K562 (cell line): Measurements from ENCODE around the gene RAB31. TPM values are rescaled to one million over a fixed set of nuclear protein-coding genes. Genes with fewer than 3 reads are reported as not detected.

Experiments
- C11orf30 ChIP-seq: fragments of 450-650 bp; IDR thresholded peaks from 2 replicates; pipeline ENCODE4 v1.6.1; 2016; ENCODE audit warnings: low read depth, mild to moderate bottlenecking
- CHCHD3 ChIP-seq: fragments of 250-450 bp; sonication (Bioruptor Pico); IDR thresholded peaks from 2 replicates; pipeline ENCODE4 v2.1.2; 2022; ENCODE audit warnings: mild to moderate bottlenecking
- CLOCK ChIP-seq: fragments of 250-450 bp; sonication (Bioruptor Pico); IDR thresholded peaks from 2 replicates; pipeline ENCODE4 v1.4.0; 2020; ENCODE audit warnings: mild to moderate bottlenecking, moderate library complexity, borderline replicate concordance
- CREB3 ChIP-seq: fragments of 450-650 bp; conservative IDR thresholded peaks from 2 replicates; pipeline ENCODE4 v1.6.1; 2016; ENCODE audit warnings: missing genetic modification characterization, low read depth, mild to moderate bottlenecking, missing compliant biosample characterization, moderate library complexity
- DDX20 ChIP-seq: fragments of 450-650 bp; IDR thresholded peaks from 2 replicates; pipeline ENCODE4 v1.6.1; 2016; ENCODE audit warnings: missing genetic modification characterization, low read depth, mild to moderate bottlenecking, missing compliant biosample characterization, moderate library complexity
- ERF ChIP-seq: fragments of 450-650 bp; formaldehyde crosslinking; IDR thresholded peaks from 2 replicates; pipeline ENCODE4 v1.4.0; 2020; ENCODE audit warnings: mild to moderate bottlenecking, mixed read lengths
- GMEB1 ChIP-seq: fragments of 250-450 bp; sonication (Bioruptor Pico); IDR thresholded peaks from 2 replicates; pipeline ENCODE4 v1.4.0; 2020; ENCODE audit warnings: mild to moderate bottlenecking
- GTF2E2 ChIP-seq: fragments of 200-800 bp; sonication (Bioruptor generic); IDR thresholded peaks from 2 replicates; pipeline ENCODE4 v1.6.1; 2016; ENCODE audit warnings: missing genetic modification characterization, missing compliant biosample characterization
- HIVEP1 ChIP-seq: fragments of 250-450 bp; sonication (Bioruptor Pico); IDR thresholded peaks from 2 replicates; pipeline ENCODE4 v1.4.0; 2020; ENCODE audit warnings: mild to moderate bottlenecking
- ILK ChIP-seq: fragments of 450-650 bp; IDR thresholded peaks from 2 replicates; pipeline ENCODE4 v1.6.1; 2016; ENCODE audit warnings: missing genetic modification characterization, low read depth, mild to moderate bottlenecking, missing compliant biosample characterization, moderate library complexity, borderline replicate concordance
- SREBF2 ChIP-seq: sonication (generic); formaldehyde crosslinking; IDR thresholded peaks from 2 replicates; pipeline ENCODE4 v1.4.0; 2020; ENCODE audit warnings: mild to moderate bottlenecking, missing genetic modification reagents
- ZBTB43 ChIP-seq: sonication (generic); formaldehyde crosslinking; IDR thresholded peaks from 2 replicates; pipeline ENCODE4 v1.8.0; 2023; ENCODE audit warnings: mild to moderate bottlenecking, missing genetic modification reagents
- ZNF134 ChIP-seq: fragments of 250-450 bp; sonication (Bioruptor Pico); conservative IDR thresholded peaks from 2 replicates; pipeline ENCODE4 v1.4.0; 2020
- ZNF140 ChIP-seq: fragments of 250-450 bp; sonication (Bioruptor Pico); IDR thresholded peaks from 2 replicates; pipeline ENCODE4 v1.8.0; 2021; ENCODE audit warnings: moderate library complexity, mild to moderate bottlenecking, inconsistent platforms
- ZNF146 ChIP-seq: IDR thresholded peaks from one replicate; pipeline ENCODE4 v1.6.1; 2018; ENCODE audit warnings: missing compliant biosample characterization; ENCODE audit not compliant: unreplicated experiment
- ZNF282 ChIP-seq: sonication (generic); formaldehyde crosslinking; IDR thresholded peaks from 2 replicates; pipeline ENCODE4 v1.8.1; 2023; ENCODE audit warnings: missing genetic modification reagents
- ZNF561 ChIP-seq: fragments of 450-650 bp; formaldehyde crosslinking; conservative IDR thresholded peaks from 2 replicates; pipeline ENCODE4 v1.4.0; 2020; ENCODE audit warnings: mild to moderate bottlenecking, moderate library complexity
- ZNF740 ChIP-seq, 3 experiments: fragments of 200-800 bp in 1 of 3; sonication (Bioruptor generic) in 1 of 3; sonication (generic) in 1 of 3; formaldehyde crosslinking in 1 of 3; IDR thresholded peaks; 2 replicates each; pipeline versions ENCODE4 v1.6.1 to v1.8.0; 2016 to 2022; ENCODE audit warnings: mild to moderate bottlenecking in 2 of 3, missing compliant biosample characterization in 2 of 3, missing genetic modification characterization in 2 of 3, missing genetic modification reagents in 1 of 3
- polyA plus RNA-seq, 8 experiments: library from polyadenylated mRNA; depleted of rRNA in 4 of 8; stranded (reverse) in 5 of 8; unstranded in 3 of 8; fragments of >200 nt; fragmentation: Nextera tagmentation in 2 of 8; fragmentation: Illumina TruSeq in 1 of 8; extraction: Ambion mirVana in 2 of 8; extraction: Trizol in 1 of 8; gene quantifications; 2 replicates each; pipeline versions ENCODE4 v1.2.1 to v1.2.3, GENCODE V29; 2011 to 2014; ENCODE audit warnings: inconsistent platforms in 1 of 8, missing spikeins in 1 of 8
- total RNA-seq, 7 experiments: library from RNA; depleted of rRNA in 6 of 7; stranded (reverse); fragments of >200 nt in 6 of 7; fragmentation: Illumina TruSeq in 2 of 7; extraction: Trizol in 2 of 7; gene quantifications; 2 replicates each; pipeline versions ENCODE4 v1.2.1 to v1.2.3, GENCODE V29; 2011 to 2021; ENCODE audit warnings: low replicate concordance in 1 of 7

The RAB31 gene
- total and polyA plus RNA-seq, 9 of the 15 experiments (the other 6 are each of a cell fraction or from before 2014, with no cell fraction given), result 20.7 to 70.4 (median 41.3) TPM

- TF ChIP-seq CLOCK (CRISPR knock-in tag) (0 out of 2 replicates have a peak, but pooled peaks have one; percentile 18), ZNF282 (no peak), ZBTB43 (CRISPR knock-in tag) (no peak), ZNF561 (CRISPR knock-in tag) (0 out of 2 replicates have a peak, but pooled peaks have one; percentile 74), CHCHD3 (no peak), ZNF740 (CRISPR knock-in tag; IDR thresholded peaks at IDR 0.05) (no peak), ZNF740 (tag; IDR thresholded peaks at IDR 0.05) (peak in 1 of 2 experiments; percentile 76; a peak in 1 of 4 replicates), ERF (CRISPR knock-in tag) (peak; percentile 93; the same call in 1 of the 2 replicates), ZNF146 (CRISPR knock-in tag) (no peak), GTF2E2 (tag) (peak; percentile 6; the same call in 1 of the 2 replicates), ZNF140 (CRISPR knock-in tag) (peak; percentile 56; the same call in 1 of the 2 replicates), ILK (peak; percentile 24; the same call in 1 of the 2 replicates), HIVEP1 (0 out of 2 replicates have a peak, but pooled peaks have one; percentile 55), DDX20 (tag) (peak; percentile 46), CREB3 (tag) (peak; percentile 76), C11orf30 (no peak), SREBF2 (CRISPR knock-in tag) (no peak), ZNF134 (CRISPR knock-in tag) (peak; percentile 53; the same call in 1 of the 2 replicates), GMEB1 (CRISPR knock-in tag) (peak; percentile 43; the same call in 1 of the 2 replicates)
Measured at GRCh38 chr18:9878783-9879242, 170.7 kb downstream of the RAB31 start (continued).
